ENCODE data around the gene KLHL13. TPM values are rescaled to one million over a fixed set of nuclear protein-coding genes. Genes with fewer than 3 reads are reported as not detected.
A peak's percentile ranks its signal among the peaks of the same experiment; 100 is the strongest.
"Not testable (repeated sequence)": the region's sequence is repeated elsewhere in the genome, so short reads cannot be mapped to it uniquely, and the experiment has no call there.

Gene KLHL13, protein sequence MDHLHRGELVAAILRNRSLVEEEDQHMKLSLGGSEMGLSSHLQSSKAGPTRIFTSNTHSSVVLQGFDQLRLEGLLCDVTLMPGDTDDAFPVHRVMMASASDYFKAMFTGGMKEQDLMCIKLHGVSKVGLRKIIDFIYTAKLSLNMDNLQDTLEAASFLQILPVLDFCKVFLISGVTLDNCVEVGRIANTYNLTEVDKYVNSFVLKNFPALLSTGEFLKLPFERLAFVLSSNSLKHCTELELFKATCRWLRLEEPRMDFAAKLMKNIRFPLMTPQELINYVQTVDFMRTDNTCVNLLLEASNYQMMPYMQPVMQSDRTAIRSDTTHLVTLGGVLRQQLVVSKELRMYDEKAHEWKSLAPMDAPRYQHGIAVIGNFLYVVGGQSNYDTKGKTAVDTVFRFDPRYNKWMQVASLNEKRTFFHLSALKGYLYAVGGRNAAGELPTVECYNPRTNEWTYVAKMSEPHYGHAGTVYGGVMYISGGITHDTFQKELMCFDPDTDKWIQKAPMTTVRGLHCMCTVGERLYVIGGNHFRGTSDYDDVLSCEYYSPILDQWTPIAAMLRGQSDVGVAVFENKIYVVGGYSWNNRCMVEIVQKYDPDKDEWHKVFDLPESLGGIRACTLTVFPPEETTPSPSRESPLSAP
- 0.19 and 0.28 TPM in 2 replicates for total RNA-seq

DNA sequence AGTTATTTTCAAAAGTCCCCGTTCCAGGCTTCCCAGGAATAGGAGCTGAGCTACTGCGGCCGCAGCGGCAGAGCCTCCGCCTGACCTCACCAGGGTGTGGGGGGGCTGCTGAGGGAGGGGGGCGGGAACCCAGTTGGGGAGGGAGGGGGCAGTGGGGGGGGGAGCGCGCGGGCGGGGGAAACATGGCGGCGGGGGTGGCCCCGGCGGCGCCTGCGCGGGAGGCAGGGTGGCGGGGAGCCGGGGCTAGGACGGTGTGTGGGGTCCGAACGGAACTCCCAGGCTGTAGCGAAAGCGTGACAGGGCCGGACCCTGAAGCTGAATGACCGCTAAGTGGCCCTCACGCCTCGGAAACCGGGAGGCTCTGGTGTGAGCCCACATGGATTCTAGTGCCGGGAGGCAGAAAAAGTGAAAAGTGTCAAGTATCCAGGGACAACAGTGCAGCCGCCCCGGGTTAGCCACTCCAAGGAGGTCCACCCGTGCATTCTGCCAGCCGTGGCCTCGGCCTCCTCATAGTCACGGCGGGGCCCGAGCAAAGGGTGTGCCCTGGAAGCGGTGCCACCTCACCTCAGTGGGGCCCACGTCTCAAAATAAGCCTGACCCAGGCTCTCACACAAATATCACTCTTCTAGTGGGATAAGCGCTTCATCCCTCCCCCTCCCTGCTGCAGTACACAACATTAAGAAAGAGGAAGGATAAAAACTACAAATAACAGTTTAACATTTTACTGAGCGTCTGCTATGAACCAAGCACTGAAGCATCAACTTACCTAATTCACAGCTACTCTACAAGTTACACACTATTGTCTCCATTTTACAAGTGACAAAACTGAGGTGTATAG is at the start of gene KLHL13:
TSS of gene KLHL13 (minus strand) at position 98 of the 838 bp plus-strand sequence. CDS start 88,337 bp downstream, outside the sequence.
- peak within 1 kb of the TSS; percentile 47 for H3K27ac Mint-ChIP-seq
- no peaks in the 10 kb centered on the region for H3K9me3 Mint-ChIP-seq
- peak; percentile 53 for DNase-seq
- H3K36me3 Mint-ChIP-seq (ENCODE audit: low read depth) = no peaks in the 10 kb centered on the region
- no peaks in the 10 kb centered on the region for H3K4me1 Mint-ChIP-seq
- H3K4me3 Mint-ChIP-seq = peak within 1 kb of the TSS; percentile 76
- intact Hi-C loops (cut with micrococcal nuclease) = no loop called here
- peaks cover 18% of the 10 kb centered on the region for H3K27me3 Mint-ChIP-seq

DNA sequence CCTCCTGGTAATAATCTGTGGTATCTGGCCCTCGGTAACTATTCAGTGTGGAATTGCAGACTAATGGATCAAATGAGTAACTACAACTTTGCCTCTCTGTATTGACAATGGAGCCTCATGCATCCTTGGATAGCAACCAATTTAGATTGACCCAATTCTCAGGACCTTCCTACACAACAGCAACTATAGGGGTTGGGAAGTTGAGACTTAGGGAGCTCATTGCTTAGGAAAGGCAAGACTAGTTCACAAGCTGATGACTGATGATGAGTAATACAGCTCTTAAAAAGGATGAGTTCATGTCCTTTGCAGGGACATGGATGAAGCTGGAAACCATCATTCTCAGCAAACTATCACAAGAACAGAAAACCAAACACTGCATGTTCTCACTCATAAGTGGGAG is 47.5 kb upstream of the KLHL13 start:
- no peaks in the 10 kb centered on the region for H3K9me3 Mint-ChIP-seq
- H3K27ac Mint-ChIP-seq = no peak overlapping the region
- H3K27me3 Mint-ChIP-seq = no peaks in the 10 kb centered on the region
- H3K36me3 Mint-ChIP-seq (ENCODE audit: low read depth) = no peaks in the 10 kb centered on the region
- no peaks in the 10 kb centered on the region for H3K4me1 Mint-ChIP-seq
- no peak for DNase-seq
- no peak overlapping the region for H3K4me3 Mint-ChIP-seq
- intact Hi-C loops (cut with micrococcal nuclease) = no loop called here

DNA sequence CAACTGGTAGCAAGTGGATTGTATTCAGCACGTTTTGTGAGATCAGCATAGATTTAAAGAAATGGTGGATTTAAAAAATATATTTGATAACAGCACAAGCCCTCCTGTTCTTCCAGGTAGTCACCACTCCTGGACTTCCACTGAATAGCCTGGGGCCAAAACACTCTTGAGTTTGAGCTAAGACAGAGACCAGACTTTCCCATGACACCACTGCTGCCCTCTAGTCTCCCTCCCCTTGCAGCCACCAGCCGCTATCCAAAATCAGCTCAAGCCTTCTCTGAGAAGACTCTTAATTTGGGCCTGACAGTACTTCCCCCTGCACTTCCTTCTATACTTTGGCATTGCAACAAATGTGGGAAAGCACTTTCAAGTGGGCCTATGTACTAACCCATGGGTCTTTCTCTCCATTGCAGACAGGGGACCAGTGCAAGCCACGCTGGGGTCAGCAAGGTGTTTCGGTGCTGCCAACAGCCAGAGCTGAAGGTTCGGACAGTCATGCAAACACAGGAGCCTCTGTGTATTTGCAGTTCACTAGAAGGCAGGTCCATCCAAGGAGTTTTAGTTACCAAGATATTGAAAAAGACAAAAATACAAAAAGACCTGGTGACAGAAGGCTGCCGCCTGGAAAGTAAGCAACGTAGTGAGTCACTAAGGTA is 40.5 kb upstream of the KLHL13 start:
- intact Hi-C loops (cut with micrococcal nuclease) = no loop called here
- H3K27me3 Mint-ChIP-seq = no peaks in the 10 kb centered on the region
- H3K36me3 Mint-ChIP-seq (ENCODE audit: low read depth) = no peaks in the 10 kb centered on the region
- H3K27ac Mint-ChIP-seq = no peak overlapping the region
- no peaks in the 10 kb centered on the region for H3K4me1 Mint-ChIP-seq
- DNase-seq = no peak
- H3K9me3 Mint-ChIP-seq = no peaks in the 10 kb centered on the region
- no peak overlapping the region for H3K4me3 Mint-ChIP-seq

DNA sequence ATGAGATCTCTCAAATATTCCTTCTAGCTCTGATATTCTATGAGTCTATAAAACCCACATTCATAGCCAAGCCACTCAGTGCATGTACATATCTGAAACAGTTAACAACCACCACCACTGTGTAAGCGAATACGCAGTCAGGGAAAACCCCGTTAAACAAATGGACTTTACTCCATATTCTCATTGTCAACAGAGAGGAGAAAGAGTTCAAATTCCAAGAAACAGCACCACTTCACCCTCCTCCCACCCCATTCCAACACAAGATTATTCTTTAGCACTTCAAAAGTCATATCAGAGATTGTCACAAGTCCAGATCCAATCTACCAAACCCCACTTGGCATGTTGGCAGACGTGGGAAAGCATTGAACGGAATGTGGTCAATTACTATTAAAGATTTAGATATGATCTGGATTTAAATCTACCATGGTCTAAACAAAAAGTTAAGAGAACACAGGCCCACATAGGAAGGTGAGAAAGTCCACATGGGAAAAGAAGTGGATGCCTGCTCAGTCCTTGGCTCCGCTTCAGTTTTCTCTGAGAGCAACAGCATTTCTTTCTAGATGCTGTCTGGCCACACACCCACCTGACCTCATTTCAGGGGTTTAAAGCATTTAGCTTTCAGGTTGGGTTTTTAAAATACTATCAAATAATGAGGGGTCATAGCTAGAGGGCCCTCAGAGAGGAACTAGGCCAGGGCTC is 39.8 kb upstream of the KLHL13 start:
- intact Hi-C loops (cut with micrococcal nuclease) = no loop called here
- no peaks in the 10 kb centered on the region for H3K9me3 Mint-ChIP-seq
- H3K4me3 Mint-ChIP-seq = no peak overlapping the region
- H3K36me3 Mint-ChIP-seq (ENCODE audit: low read depth) = no peaks in the 10 kb centered on the region
- H3K27me3 Mint-ChIP-seq = no peaks in the 10 kb centered on the region
- H3K4me1 Mint-ChIP-seq = no peaks in the 10 kb centered on the region
- no peak for DNase-seq
- H3K27ac Mint-ChIP-seq = no peak overlapping the region

DNA sequence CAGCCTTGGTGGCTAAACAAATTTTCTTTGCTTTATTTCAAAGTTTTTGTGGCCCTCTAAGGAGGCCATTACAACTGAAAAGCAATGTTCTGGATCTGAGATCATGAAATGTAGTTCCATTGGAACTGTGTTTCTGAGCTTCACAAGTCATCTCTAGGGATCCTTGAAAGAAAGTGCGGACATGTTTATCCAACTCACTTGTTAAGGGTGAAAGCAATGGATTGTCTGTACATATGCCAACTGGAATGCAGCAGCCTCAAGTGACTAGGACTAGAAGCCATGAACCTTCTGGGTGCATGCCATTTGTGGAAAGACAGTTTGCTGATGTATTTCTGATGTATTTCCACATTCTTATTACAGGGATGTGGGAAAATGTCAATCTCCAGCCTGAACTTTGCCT is 36.7 kb upstream of the KLHL13 start:
- Mint-ChIP-seq H3K9me3 (no peaks in the 10 kb centered on the region), H3K4me1 (no peaks in the 10 kb centered on the region), H3K36me3 (ENCODE audit: low read depth) (no peaks in the 10 kb centered on the region), H3K27ac (no peak overlapping the region), H3K4me3 (no peak overlapping the region), H3K27me3 (no peaks in the 10 kb centered on the region)
- no peak for DNase-seq
- intact Hi-C loops (cut with micrococcal nuclease) = no loop called here

DNA sequence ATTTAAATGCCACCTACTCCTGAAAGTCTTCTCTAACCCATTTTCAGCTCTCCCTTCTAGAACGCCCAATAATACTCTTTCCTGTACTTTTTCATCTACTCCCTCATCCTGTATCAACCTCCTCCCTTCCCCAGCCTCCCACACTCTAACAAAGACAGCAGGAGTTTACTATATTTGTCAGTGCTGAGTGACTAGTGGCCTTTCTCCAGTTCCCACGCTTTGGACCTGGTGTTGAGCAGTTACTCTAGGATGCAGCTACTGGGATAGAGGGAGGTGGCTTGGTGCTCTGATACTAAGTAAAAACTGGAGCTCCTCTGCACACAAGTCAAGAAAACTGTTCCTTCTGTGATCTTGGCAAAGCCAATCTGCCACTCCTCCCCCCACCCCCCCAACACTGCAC is 36.1 kb upstream of the KLHL13 start:
- no peaks in the 10 kb centered on the region for H3K36me3 Mint-ChIP-seq (ENCODE audit: low read depth)
- no peaks in the 10 kb centered on the region for H3K4me1 Mint-ChIP-seq
- intact Hi-C loops (cut with micrococcal nuclease) = no loop called here
- H3K9me3 Mint-ChIP-seq = no peaks in the 10 kb centered on the region
- no peak overlapping the region for H3K4me3 Mint-ChIP-seq
- H3K27ac Mint-ChIP-seq = no peak overlapping the region
- no peak for DNase-seq
- H3K27me3 Mint-ChIP-seq = no peaks in the 10 kb centered on the region

DNA sequence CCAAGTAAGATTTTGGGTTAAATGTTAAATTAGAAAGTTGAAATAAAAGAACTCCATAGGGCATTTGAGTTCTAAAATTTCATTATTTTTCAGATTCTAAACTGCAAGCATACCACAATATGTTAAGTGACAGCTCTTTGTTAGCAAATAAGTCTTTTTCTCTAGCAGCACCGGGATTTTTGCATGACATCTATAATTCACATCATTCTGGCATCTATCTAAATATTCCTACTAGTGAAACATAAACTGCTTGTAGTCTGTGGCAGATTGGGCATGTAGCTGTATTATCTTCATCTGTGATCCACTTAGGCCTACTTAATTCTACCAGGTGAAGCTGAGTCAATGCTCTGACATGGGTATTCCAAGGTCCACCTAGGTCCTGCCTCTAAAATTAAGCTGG is 32.1 kb upstream of the KLHL13 start:
- Mint-ChIP-seq H3K27me3 (no peaks in the 10 kb centered on the region), H3K36me3 (ENCODE audit: low read depth) (no peaks in the 10 kb centered on the region), H3K27ac (no peak overlapping the region), H3K4me1 (no peaks in the 10 kb centered on the region), H3K9me3 (no peaks in the 10 kb centered on the region), H3K4me3 (no peak overlapping the region)
- DNase-seq = no peak
- intact Hi-C loops (cut with micrococcal nuclease) = no loop called here

DNA sequence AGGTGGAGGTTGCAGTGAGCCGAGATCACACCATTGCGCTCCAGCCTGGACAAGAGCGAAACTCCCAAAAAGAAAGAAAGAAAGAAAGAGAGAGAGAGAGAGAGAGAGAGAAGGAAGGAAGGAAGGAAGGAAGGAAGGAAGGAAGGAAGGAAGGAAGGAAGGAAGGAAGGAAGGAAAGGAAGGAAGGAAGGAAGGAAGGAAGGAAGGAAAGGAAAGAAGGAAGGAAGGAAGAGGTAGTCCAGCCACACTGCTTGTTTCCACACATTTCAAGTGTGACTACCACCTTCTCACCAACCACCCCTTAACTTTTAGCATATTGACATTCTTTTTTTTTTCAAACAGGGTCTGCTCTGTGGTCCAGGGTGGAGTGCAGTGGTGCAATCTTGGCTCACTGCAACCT is 31.2 kb upstream of the KLHL13 start:
- H3K36me3 Mint-ChIP-seq (ENCODE audit: low read depth); H3K4me1 Mint-ChIP-seq; DNase-seq; H3K27me3 Mint-ChIP-seq; H3K9me3 Mint-ChIP-seq; H3K27ac Mint-ChIP-seq; H3K4me3 Mint-ChIP-seq; intact Hi-C loops (cut with micrococcal nuclease): not testable (repeated sequence)

DNA sequence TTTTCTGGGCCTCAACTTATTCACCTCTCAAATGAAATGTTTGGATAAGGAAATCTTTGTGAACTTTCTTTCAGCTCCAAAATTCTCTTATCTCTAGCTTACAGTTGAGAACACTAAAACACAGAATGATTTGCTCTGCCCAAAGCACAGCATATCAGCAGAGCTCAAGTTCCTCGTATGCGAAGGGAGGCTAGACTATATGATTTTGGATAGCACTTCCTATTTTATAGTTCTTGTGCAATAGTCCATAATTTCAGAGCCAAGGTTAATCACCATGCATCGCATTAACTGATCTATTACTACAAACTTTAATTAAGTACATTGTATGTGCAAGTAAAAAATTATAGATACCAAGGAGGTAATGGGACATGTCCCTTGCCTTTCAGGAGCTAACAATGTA is 27.0 kb upstream of the KLHL13 start:
- H3K36me3 Mint-ChIP-seq (ENCODE audit: low read depth) = no peaks in the 10 kb centered on the region
- no peaks in the 10 kb centered on the region for H3K9me3 Mint-ChIP-seq
- no peak overlapping the region for H3K4me3 Mint-ChIP-seq
- H3K27ac Mint-ChIP-seq = no peak overlapping the region
- DNase-seq = no peak
- no peaks in the 10 kb centered on the region for H3K27me3 Mint-ChIP-seq
- intact Hi-C loops (cut with micrococcal nuclease) = no loop called here
- H3K4me1 Mint-ChIP-seq = no peaks in the 10 kb centered on the region

DNA sequence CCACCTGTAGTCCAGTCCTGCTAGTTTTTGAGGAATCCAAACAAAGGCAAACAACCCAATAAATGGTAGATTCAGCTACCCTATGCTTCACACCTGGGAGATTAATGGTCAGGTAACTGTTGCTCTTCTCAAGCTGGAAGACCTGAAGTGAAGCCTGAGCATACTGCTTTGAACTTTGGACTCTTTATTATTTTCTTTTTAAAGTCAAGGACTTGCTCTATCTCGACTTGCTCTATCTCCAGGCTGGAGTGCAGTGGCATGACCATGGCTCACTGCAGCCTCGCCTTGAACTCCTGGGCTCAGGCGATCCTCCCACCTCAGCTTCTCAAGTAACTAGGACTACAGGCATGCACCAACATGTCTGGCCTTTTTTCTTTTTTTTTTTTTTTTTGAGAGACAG is 14.7 kb upstream of the KLHL13 start:
- H3K9me3 Mint-ChIP-seq = no peaks in the 10 kb centered on the region
- H3K27ac Mint-ChIP-seq = no peak overlapping the region
- intact Hi-C loops (cut with micrococcal nuclease) = no loop called here
- no peak overlapping the region for H3K4me3 Mint-ChIP-seq
- DNase-seq = no peak
- no peaks in the 10 kb centered on the region for H3K36me3 Mint-ChIP-seq (ENCODE audit: low read depth)
- H3K4me1 Mint-ChIP-seq = no peaks in the 10 kb centered on the region
- H3K27me3 Mint-ChIP-seq = no peaks in the 10 kb centered on the region

DNA sequence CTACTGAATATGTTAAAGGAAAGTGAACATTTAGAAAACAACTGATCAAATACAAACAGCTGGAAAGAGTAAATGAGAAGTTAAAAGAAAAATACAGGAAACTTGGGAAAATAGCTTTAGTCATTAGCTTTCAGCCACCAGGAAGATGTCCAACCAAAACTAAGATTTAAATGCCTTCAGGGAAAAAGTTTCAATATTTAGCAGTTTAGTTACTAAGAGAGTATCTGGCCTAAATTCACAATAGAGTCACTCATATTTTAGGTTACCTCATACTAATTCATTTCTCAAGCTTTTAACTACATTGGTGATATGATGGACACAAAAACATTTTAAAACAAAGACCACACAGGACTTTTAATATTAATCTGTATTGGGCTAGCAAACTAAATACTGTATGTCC is 13.1 kb upstream of the KLHL13 start:
- Mint-ChIP-seq H3K27me3 (no peaks in the 10 kb centered on the region), H3K4me1 (no peaks in the 10 kb centered on the region), H3K9me3 (no peaks in the 10 kb centered on the region), H3K36me3 (ENCODE audit: low read depth) (no peaks in the 10 kb centered on the region), H3K27ac (no peak overlapping the region), H3K4me3 (no peak overlapping the region)
- intact Hi-C loops (cut with micrococcal nuclease) = no loop called here
- no peak for DNase-seq

DNA sequence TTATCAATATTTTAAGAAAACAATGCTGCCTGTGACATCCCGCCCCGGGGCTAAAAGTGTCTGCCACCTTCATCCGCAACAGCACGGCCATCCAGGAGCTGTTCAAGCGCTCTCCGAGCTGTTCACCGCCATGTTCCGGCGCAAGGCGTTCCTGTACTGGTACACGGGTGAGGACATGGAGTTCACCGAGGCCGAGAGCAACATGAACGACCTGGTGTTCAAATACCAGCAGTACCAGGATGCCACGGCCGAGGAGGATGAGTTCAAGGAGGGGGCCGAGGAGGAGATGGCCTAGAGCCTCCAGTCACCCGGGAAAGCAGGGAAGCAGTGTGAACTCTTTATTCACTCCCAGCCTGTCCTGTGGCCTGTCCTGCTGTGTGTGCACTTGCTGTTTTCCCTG is 12.1 kb upstream of the KLHL13 start:
- Mint-ChIP-seq H3K36me3 (ENCODE audit: low read depth) (no peaks in the 10 kb centered on the region), H3K4me1 (no peaks in the 10 kb centered on the region), H3K27me3 (no peaks in the 10 kb centered on the region), H3K27ac (no peak overlapping the region), H3K4me3 (no peak overlapping the region), H3K9me3 (no peaks in the 10 kb centered on the region)
- intact Hi-C loops (cut with micrococcal nuclease) = no loop called here
- no peak for DNase-seq

DNA sequence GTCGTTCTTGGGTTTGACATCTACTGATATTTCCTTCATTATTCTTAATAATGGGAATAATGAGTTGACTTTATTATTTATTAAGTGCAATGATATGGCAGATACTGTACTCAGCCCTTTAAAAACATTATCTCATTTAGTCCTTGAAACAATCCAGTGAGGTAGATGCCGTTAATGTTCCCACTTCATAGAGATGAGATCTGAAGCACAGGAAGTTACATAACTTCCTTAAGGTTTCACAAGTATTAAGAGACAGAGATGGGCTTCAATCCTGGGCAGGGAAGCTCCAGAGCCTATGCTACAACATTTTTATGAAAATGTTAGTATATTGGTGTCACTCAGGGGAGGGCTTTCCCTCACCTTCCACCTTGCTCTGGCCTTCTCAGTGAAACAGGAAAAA is 9.7 kb upstream of the KLHL13 start:
- DNase-seq = no peak
- Mint-ChIP-seq H3K36me3 (ENCODE audit: low read depth) (no peaks in the 10 kb centered on the region), H3K4me1 (no peaks in the 10 kb centered on the region), H3K27me3 (no peaks in the 10 kb centered on the region), H3K4me3 (no peak overlapping the region), H3K9me3 (no peaks in the 10 kb centered on the region), H3K27ac (no peak overlapping the region)
- intact Hi-C loops (cut with micrococcal nuclease) = no loop called here
